ENCODE results near the gene PHYHIPL. TPM values are rescaled to one million over a fixed set of nuclear protein-coding genes. Genes with fewer than 3 reads are reported as not detected.

PHYHIPL gene
- total RNA-seq, 2 experiments from 2014 or later: not detected

- no peaks in the 10 kb centered on the region for H3K36me3 ChIP-seq (ENCODE audit: insufficient read depth, low read length)
- no peaks in the 10 kb centered on the region for H4K20me1 ChIP-seq (ENCODE audit: insufficient read depth, low read length)
- H3K79me2 ChIP-seq (ENCODE audit: insufficient read depth, low read depth, low read length): no peaks in the 10 kb centered on the region
- CTCF ChIA-PET (ENCODE audit: unreplicated experiment): no interaction called here
- no peaks in the 10 kb centered on the region for H3K4me1 ChIP-seq (ENCODE audit: insufficient read depth, low read length, poor library complexity, severe bottlenecking)
- H3K4me3 ChIP-seq (ENCODE audit: low read depth, low read length, poor library complexity, severe bottlenecking): no peak overlapping the region
- no peak overlapping the region for H3K27ac ChIP-seq (ENCODE audit: low read depth, low read length, poor library complexity, severe bottlenecking)
- intact Hi-C loops (cut with micrococcal nuclease; ENCODE audit: unreplicated experiment): loop anchor here (10.0 kb wide), 1 partner anchor 791 kb away; no protein-coding TSS in a partner anchor
- no peak for DNase-seq (ENCODE audit: low spot score)
- H2AFZ ChIP-seq (ENCODE audit: low read length): no peak overlapping the region
- no peaks in the 10 kb centered on the region for H3K9me3 ChIP-seq (ENCODE audit: low read length)
- no peak overlapping the region for H3K4me2 ChIP-seq (ENCODE audit: low read length)
- no peak for TF ChIP-seq EZH2phosphoT487 (IDR thresholded peaks at IDR 0.05; ENCODE audit: borderline replicate concordance, low read depth, low read length)
- TF ChIP-seq CTCF (conservative IDR thresholded peaks at IDR 0.05; ENCODE audit: low read length): no peak
- POLR2A ChIA-PET: interaction anchor here (0.6 kb wide), 1 partner anchor 1355 kb away, joined by 3 read pairs; no protein-coding TSS in a partner anchor
- H3K9me2 ChIP-seq (ENCODE audit: insufficient read depth, low read length): no peaks in the 10 kb centered on the region
- no TSS peak for BruUV-seq (replicated peaks)
Measured at GRCh38 chr10:59243611-59244195, 67.3 kb downstream of the PHYHIPL start.

GRCh38 chr10:59244871-59245270 is 68.4 kb downstream of the PHYHIPL start:
- Histone ChIP-seq H2AFZ (ENCODE audit: low read length) (no peak overlapping the region), H3K9me2 (ENCODE audit: insufficient read depth, low read length) (no peaks in the 10 kb centered on the region), H4K20me1 (ENCODE audit: insufficient read depth, low read length) (no peaks in the 10 kb centered on the region), H3K27ac (ENCODE audit: low read depth, low read length, poor library complexity, severe bottlenecking) (no peak overlapping the region), H3K4me1 (ENCODE audit: insufficient read depth, low read length, poor library complexity, severe bottlenecking) (no peaks in the 10 kb centered on the region), H3K4me3 (ENCODE audit: low read depth, low read length, poor library complexity, severe bottlenecking) (no peak overlapping the region), H3K36me3 (ENCODE audit: insufficient read depth, low read length) (no peaks in the 10 kb centered on the region), H3K79me2 (ENCODE audit: insufficient read depth, low read depth, low read length) (no peaks in the 10 kb centered on the region), H3K4me2 (ENCODE audit: low read length) (no peak overlapping the region), H3K9me3 (ENCODE audit: low read length) (no peaks in the 10 kb centered on the region)
- no peak for DNase-seq (ENCODE audit: low spot score)
- ChIA-PET CTCF (ENCODE audit: unreplicated experiment) (no interaction called here), POLR2A (no interaction called here)
- BruUV-seq (replicated peaks): no TSS peak
- intact Hi-C loops (cut with micrococcal nuclease; ENCODE audit: unreplicated experiment): loop anchor here (10.0 kb wide), 1 partner anchor 790 kb away; no protein-coding TSS in a partner anchor
- TF ChIP-seq EZH2phosphoT487 (IDR thresholded peaks at IDR 0.05; ENCODE audit: borderline replicate concordance, low read depth, low read length) (no peak), CTCF (conservative IDR thresholded peaks at IDR 0.05; ENCODE audit: low read length) (no peak)

- no TSS peak for BruUV-seq (replicated peaks)
- H3K27ac ChIP-seq (ENCODE audit: low read depth, low read length, poor library complexity, severe bottlenecking): no peak overlapping the region
- no peaks in the 10 kb centered on the region for H3K36me3 ChIP-seq (ENCODE audit: insufficient read depth, low read length)
- H3K4me1 ChIP-seq (ENCODE audit: insufficient read depth, low read length, poor library complexity, severe bottlenecking): no peaks in the 10 kb centered on the region
- H4K20me1 ChIP-seq (ENCODE audit: insufficient read depth, low read length): no peaks in the 10 kb centered on the region
- no peaks in the 10 kb centered on the region for H3K9me2 ChIP-seq (ENCODE audit: insufficient read depth, low read length)
- POLR2A ChIA-PET: interaction anchor here (0.6 kb wide), 2 partner anchors 184 to 1928 kb away, joined by 3 read pairs; no protein-coding TSS in a partner anchor
- H3K79me2 ChIP-seq (ENCODE audit: insufficient read depth, low read depth, low read length): no peaks in the 10 kb centered on the region
- DNase-seq (ENCODE audit: low spot score): no peak
- no peak overlapping the region for H3K4me2 ChIP-seq (ENCODE audit: low read length)
- intact Hi-C loops (cut with micrococcal nuclease; ENCODE audit: unreplicated experiment): loop anchor here (10.0 kb wide), 1 partner anchor 789 kb away; no protein-coding TSS in a partner anchor
- CTCF ChIA-PET (ENCODE audit: unreplicated experiment): no interaction called here
- no peaks in the 10 kb centered on the region for H3K9me3 ChIP-seq (ENCODE audit: low read length)
- no peak overlapping the region for H3K4me3 ChIP-seq (ENCODE audit: low read depth, low read length, poor library complexity, severe bottlenecking)
- TF ChIP-seq CTCF (conservative IDR thresholded peaks at IDR 0.05; ENCODE audit: low read length) (no peak), EZH2phosphoT487 (IDR thresholded peaks at IDR 0.05; ENCODE audit: borderline replicate concordance, low read depth, low read length) (no peak)
- H2AFZ ChIP-seq (ENCODE audit: low read length): no peak overlapping the region
Measured at GRCh38 chr10:59245686-59246085, 69.2 kb downstream of the PHYHIPL start.

Measured in OCI-LY7 (cell line).